SK-N-SH treated with all-trans-retinoic acid at 6 μM for 48 hours (cell line): ENCODE data around the gene PCGF6.

Experiments used
- GLIS3 ChIP-seq: fragments of 250-450 bp; sonication (Bioruptor Pico); IDR thresholded peaks from 2 replicates; pipeline ENCODE4 v1.5.0; 2020; ENCODE audit warnings: mild to moderate bottlenecking, moderate library complexity
- SNAI2 ChIP-seq: fragments of 250-450 bp; sonication (Bioruptor Pico); IDR thresholded peaks from 2 replicates; pipeline ENCODE4 v1.5.0; 2020; ENCODE audit warnings: mild to moderate bottlenecking, moderate library complexity
- TCF4 ChIP-seq: fragments of 250-450 bp; sonication (Bioruptor Pico); IDR thresholded peaks from 2 replicates; pipeline ENCODE4 v1.8.0; 2021; ENCODE audit warnings: mild to moderate bottlenecking, moderate library complexity, borderline replicate concordance
- TOX ChIP-seq: fragments of 250-450 bp; sonication (Bioruptor Pico); IDR thresholded peaks from 2 replicates; pipeline ENCODE4 v1.8.0; 2021; ENCODE audit warnings: mild to moderate bottlenecking, moderate library complexity, borderline replicate concordance
- ZC3H10 ChIP-seq: fragments of 250-450 bp; sonication (Bioruptor Pico); IDR thresholded peaks from 2 replicates; pipeline ENCODE4 v1.5.1; 2021; ENCODE audit warnings: mild to moderate bottlenecking, moderate library complexity
- ZFP3 ChIP-seq: fragments of 250-450 bp; sonication (Bioruptor Pico); IDR thresholded peaks from 2 replicates; pipeline ENCODE4 v1.5.0; 2020; ENCODE audit warnings: mild to moderate bottlenecking, moderate library complexity
- TF ChIP-seq, protein P1 (sequence below): fragments of 250-450 bp; sonication (Bioruptor Pico); IDR thresholded peaks from 2 replicates; pipeline ENCODE4 v1.5.0; 2020; ENCODE audit warnings: mild to moderate bottlenecking, moderate library complexity
- TF ChIP-seq, protein P2 (sequence below): fragments of 250-450 bp; sonication (Bioruptor Pico); IDR thresholded peaks from 2 replicates; pipeline ENCODE4 v1.8.0; 2021; ENCODE audit warnings: low read depth, mild to moderate bottlenecking, moderate library complexity, borderline replicate concordance
- TF ChIP-seq, protein P3 (sequence below): fragments of 250-450 bp; sonication (Bioruptor Pico); IDR thresholded peaks from 2 replicates; pipeline ENCODE4 v1.5.1; 2021; ENCODE audit warnings: mild to moderate bottlenecking, moderate library complexity
- TF ChIP-seq, protein P4 (sequence below): fragments of 250-450 bp; sonication (Bioruptor Pico); IDR thresholded peaks from 2 replicates; pipeline ENCODE4 v1.8.0; 2020; ENCODE audit warnings: mild to moderate bottlenecking, moderate library complexity, borderline replicate concordance

DNA sequence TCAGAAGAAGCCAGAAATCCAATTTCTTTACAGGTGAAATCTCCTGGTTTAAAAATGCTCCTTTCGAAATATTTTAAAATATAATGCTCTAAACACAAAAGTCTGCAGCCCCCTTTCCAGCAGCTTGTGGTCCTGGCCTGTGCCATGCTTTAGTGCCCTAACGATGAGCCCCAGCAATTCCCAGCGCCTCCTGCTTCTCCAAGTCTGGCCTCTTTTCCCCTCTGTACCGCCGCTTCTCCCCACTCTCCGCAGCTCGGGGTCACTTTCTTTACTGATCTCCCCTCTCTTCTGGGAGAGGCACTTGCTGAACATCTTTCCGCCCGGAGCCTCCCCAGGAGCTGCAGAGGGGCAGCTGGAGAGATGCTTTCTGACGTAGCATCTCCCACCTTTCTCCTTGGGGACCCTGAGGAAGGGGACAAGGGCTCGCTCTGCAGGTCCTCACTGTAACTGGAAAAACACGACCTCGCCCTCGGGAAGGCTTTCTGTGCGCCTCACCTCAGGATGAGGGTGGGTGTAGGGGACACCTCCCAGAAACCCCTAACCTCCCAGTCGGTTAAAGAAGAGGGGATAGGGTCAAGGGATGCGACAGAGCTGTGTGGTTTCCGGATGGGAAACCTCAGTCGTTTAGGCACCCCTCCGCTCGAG lies 74.6 kb downstream of the PCGF6 start:
- no peak for TF ChIP-seq GLIS3 (CRISPR knock-in tag)
- TF ChIP-seq, protein P1, sequence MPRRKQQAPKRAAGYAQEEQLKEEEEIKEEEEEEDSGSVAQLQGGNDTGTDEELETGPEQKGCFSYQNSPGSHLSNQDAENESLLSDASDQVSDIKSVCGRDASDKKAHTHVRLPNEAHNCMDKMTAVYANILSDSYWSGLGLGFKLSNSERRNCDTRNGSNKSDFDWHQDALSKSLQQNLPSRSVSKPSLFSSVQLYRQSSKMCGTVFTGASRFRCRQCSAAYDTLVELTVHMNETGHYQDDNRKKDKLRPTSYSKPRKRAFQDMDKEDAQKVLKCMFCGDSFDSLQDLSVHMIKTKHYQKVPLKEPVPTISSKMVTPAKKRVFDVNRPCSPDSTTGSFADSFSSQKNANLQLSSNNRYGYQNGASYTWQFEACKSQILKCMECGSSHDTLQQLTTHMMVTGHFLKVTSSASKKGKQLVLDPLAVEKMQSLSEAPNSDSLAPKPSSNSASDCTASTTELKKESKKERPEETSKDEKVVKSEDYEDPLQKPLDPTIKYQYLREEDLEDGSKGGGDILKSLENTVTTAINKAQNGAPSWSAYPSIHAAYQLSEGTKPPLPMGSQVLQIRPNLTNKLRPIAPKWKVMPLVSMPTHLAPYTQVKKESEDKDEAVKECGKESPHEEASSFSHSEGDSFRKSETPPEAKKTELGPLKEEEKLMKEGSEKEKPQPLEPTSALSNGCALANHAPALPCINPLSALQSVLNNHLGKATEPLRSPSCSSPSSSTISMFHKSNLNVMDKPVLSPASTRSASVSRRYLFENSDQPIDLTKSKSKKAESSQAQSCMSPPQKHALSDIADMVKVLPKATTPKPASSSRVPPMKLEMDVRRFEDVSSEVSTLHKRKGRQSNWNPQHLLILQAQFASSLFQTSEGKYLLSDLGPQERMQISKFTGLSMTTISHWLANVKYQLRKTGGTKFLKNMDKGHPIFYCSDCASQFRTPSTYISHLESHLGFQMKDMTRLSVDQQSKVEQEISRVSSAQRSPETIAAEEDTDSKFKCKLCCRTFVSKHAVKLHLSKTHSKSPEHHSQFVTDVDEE (CRISPR knock-in tag): no peak
- TF ChIP-seq ZC3H10: no peak
- TF ChIP-seq, protein P2, sequence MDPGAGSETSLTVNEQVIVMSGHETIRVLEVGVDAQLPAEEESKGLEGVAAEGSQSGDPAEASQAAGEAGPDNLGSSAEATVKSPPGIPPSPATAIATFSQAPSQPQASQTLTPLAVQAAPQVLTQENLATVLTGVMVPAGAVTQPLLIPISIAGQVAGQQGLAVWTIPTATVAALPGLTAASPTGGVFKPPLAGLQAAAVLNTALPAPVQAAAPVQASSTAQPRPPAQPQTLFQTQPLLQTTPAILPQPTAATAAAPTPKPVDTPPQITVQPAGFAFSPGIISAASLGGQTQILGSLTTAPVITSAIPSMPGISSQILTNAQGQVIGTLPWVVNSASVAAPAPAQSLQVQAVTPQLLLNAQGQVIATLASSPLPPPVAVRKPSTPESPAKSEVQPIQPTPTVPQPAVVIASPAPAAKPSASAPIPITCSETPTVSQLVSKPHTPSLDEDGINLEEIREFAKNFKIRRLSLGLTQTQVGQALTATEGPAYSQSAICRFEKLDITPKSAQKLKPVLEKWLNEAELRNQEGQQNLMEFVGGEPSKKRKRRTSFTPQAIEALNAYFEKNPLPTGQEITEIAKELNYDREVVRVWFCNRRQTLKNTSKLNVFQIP (CRISPR knock-in tag): no peak
- TF ChIP-seq, protein P3, sequence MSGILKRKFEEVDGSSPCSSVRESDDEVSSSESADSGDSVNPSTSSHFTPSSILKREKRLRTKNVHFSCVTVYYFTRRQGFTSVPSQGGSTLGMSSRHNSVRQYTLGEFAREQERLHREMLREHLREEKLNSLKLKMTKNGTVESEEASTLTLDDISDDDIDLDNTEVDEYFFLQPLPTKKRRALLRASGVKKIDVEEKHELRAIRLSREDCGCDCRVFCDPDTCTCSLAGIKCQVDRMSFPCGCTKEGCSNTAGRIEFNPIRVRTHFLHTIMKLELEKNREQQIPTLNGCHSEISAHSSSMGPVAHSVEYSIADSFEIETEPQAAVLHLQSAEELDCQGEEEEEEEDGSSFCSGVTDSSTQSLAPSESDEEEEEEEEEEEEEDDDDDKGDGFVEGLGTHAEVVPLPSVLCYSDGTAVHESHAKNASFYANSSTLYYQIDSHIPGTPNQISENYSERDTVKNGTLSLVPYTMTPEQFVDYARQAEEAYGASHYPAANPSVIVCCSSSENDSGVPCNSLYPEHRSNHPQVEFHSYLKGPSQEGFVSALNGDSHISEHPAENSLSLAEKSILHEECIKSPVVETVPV (CRISPR knock-in tag): no peak
- TF ChIP-seq, protein P4, sequence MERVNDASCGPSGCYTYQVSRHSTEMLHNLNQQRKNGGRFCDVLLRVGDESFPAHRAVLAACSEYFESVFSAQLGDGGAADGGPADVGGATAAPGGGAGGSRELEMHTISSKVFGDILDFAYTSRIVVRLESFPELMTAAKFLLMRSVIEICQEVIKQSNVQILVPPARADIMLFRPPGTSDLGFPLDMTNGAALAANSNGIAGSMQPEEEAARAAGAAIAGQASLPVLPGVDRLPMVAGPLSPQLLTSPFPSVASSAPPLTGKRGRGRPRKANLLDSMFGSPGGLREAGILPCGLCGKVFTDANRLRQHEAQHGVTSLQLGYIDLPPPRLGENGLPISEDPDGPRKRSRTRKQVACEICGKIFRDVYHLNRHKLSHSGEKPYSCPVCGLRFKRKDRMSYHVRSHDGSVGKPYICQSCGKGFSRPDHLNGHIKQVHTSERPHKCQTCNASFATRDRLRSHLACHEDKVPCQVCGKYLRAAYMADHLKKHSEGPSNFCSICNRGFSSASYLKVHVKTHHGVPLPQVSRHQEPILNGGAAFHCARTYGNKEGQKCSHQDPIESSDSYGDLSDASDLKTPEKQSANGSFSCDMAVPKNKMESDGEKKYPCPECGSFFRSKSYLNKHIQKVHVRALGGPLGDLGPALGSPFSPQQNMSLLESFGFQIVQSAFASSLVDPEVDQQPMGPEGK (CRISPR knock-in tag): no peak
- no peak for TF ChIP-seq ZFP3 (CRISPR knock-in tag)
- TF ChIP-seq TCF4: no peak
- no peak for TF ChIP-seq TOX
- TF ChIP-seq SNAI2 (CRISPR knock-in tag): no peak
